ENCODE measurements around the gene EFCAB12. TPM values are rescaled to one million over a fixed set of nuclear protein-coding genes. Genes with fewer than 3 reads are reported as not detected.

The EFCAB12 gene
- total and polyA plus RNA-seq, 10 of the 15 experiments (the other 5 are each of a cell fraction or from before 2014, with no cell fraction given): 0.02 to 0.85 (median 0.33) TPM

GRCh38 chr3:129410971-129411370 lies 17.5 kb downstream of the EFCAB12 start:
- Histone ChIP-seq H2AFZ (ENCODE audit: control insufficient read depth, low read depth, low read length) (no peak overlapping the region), H3K4me2 (ENCODE audit: control insufficient read depth, insufficient read depth) (no peak overlapping the region), H4K20me1 (ENCODE audit: control insufficient read depth, insufficient read depth) (no peaks in the 10 kb centered on the region), H3K27me3 (replicated peaks in 1 of 2; ENCODE audit: control insufficient read depth in 2 of 2, insufficient read depth in 2 of 2, low read length in 1 of 2) (no peaks in the 10 kb centered on the region; a peak in 1 of 4 replicates), H3K27ac (ENCODE audit: control insufficient read depth, insufficient read depth) (no peak overlapping the region), H3K9me3 (replicated peaks; ENCODE audit: control insufficient read depth, insufficient read depth, low read length) (no peaks in the 10 kb centered on the region), H3K4me3 (no peak overlapping the region), H3K4me1 (ENCODE audit: control insufficient read depth, insufficient read depth, low read length) (peaks cover 6% of the 10 kb centered on the region), H3K79me2 (ENCODE audit: control insufficient read depth, insufficient read depth, low read length) (no peaks in the 10 kb centered on the region), H3K9ac (ENCODE audit: control insufficient read depth, insufficient read depth, low read length) (no peak overlapping the region), H3K36me3 (ENCODE audit: control insufficient read depth in 2 of 2, insufficient read depth in 2 of 2, low read length in 1 of 2) (no peaks in the 10 kb centered on the region)
- ChIA-PET POLR2A (interaction anchor here (1.3 to 1.8 kb wide), 2 partner anchors 15 to 24 kb away, joined by 4 to 6 read pairs; no protein-coding TSS in a partner anchor), RAD21 (ENCODE audit: unreplicated experiment) (interaction anchor here (1.0 kb wide), 1 partner anchor 41 kb away, joined by 4 read pairs; no protein-coding TSS in a partner anchor), SMC1A (ENCODE audit: uncharacterized antibody, unreplicated experiment) (interaction anchor here (4.4 to 19.4 kb wide), 2 partner anchors 7 to 26 kb away, joined by 34 to 275 read pairs; partner anchors contain the start of genes IFT122 and MBD4), CTCF (interaction anchor here (4.7 to 7.5 kb wide), 2 partner anchors 10 to 24 kb away, joined by 24 to 84 read pairs; no protein-coding TSS in a partner anchor)
- BruUV-seq (replicated peaks): no TSS peak
- ATAC-seq (no peak), DNase-seq (ENCODE audit: low read depth, low spot score) (no peak), FAIRE-seq (no peak)
- in situ Hi-C loops (cut with MboI) (no loop called here), intact Hi-C loops (cut with micrococcal nuclease; ENCODE audit: unreplicated experiment) (no loop called here)
- 80% methylated on average over 17 of the region's 17 CpGs for WGBS (ENCODE audit: insufficient coverage, insufficient replicate concordance, low lambda C conversion rate, missing lambda C conversion rate)
- TF ChIP-seq IRF4 (IDR thresholded peaks at IDR 0.05; ENCODE audit: low read depth, low read length): no peak
- TF ChIP-seq MTA2 (IDR thresholded peaks at IDR 0.05; ENCODE audit: low read depth): no peak
- TF ChIP-seq SUPT20H (IDR thresholded peaks at IDR 0.05; ENCODE audit: borderline replicate concordance, control insufficient read depth, low read depth, low read length): no peak
- no peak for TF ChIP-seq HSF1 (IDR thresholded peaks at IDR 0.05; ENCODE audit: low read depth, low read length)
- TF ChIP-seq ZNF384 (IDR thresholded peaks at IDR 0.05; ENCODE audit: borderline replicate concordance, low read depth, low read length): no peak
- no peak for TF ChIP-seq NR2F1 (conservative IDR thresholded peaks at IDR 0.05)
- TF ChIP-seq CBFB (IDR thresholded peaks at IDR 0.05; ENCODE audit: low read depth): no peak
- TF ChIP-seq NR2C2 (IDR thresholded peaks at IDR 0.05; ENCODE audit: borderline replicate concordance, control insufficient read depth, insufficient read length, low read depth): no peak
- TF ChIP-seq ZBTB33 (IDR thresholded peaks at IDR 0.05): no peak
- no peak for TF ChIP-seq CHD1 (IDR thresholded peaks at IDR 0.05; ENCODE audit: low read depth, low read length)
- TF ChIP-seq MXI1 (IDR thresholded peaks at IDR 0.05; ENCODE audit: low read depth, low read length): no peak
- TF ChIP-seq E2F4 (IDR thresholded peaks at IDR 0.05; ENCODE audit: low read depth, low read length): no peak
- TF ChIP-seq ZNF217 (IDR thresholded peaks at IDR 0.05): no peak
- TF ChIP-seq HDGF (IDR thresholded peaks at IDR 0.05): no peak
- TF ChIP-seq ZZZ3 (IDR thresholded peaks at IDR 0.05; ENCODE audit: control insufficient read depth, insufficient read length, low read depth): no peak
- TF ChIP-seq REST (IDR thresholded peaks at IDR 0.05; ENCODE audit: low read depth, low read length): no peak
- TF ChIP-seq YY1 (IDR thresholded peaks at IDR 0.05; ENCODE audit: low read depth, low read length): no peak

All from GM12878 (cell line).